VCaP (cell line): Measurements from ENCODE around the gene GNPDA1.
"Not testable (repeated sequence)": the region's sequence is repeated elsewhere in the genome, so short reads cannot be mapped to it uniquely, and the experiment has no call there.

Experiments used
- H3K27ac ChIP-seq: fragments of 450-650 bp; 2 replicates; pipeline ENCODE4 v1.5.1; 2017
- CTCF ChIP-seq: fragments of 450-650 bp; conservative IDR thresholded peaks from 2 replicates; pipeline ENCODE4 v1.5.1; 2017; ENCODE audit warnings: mild to moderate bottlenecking, moderate library complexity

GNPDA1 gene

DNA sequence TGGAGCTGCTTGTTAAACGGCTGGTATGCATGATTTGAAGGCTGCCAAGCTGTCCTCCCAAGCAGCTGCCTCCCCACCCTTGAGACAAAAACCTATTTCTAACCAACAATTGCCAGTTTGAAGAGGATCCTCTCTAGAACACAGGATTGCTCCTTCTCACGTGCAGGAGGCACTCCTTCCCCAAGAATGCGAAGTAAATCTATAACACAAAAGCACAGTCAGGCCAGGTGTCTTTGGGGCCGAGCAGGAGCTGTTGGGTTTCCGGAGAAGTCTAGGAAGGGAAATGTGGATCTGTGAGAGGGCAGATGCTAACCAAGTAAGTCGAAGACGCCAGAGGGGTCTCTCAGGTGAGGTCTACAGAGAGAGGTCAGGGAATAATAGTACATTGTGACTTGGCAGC, 35.4 kb upstream of the GNPDA1 start:
- no peak for TF ChIP-seq CTCF
- no peak overlapping the region for H3K27ac ChIP-seq

GRCh38 chr5:142046191-142046590, 33.4 kb upstream of the GNPDA1 start:
- H3K27ac ChIP-seq: no peak overlapping the region
- no peak for TF ChIP-seq CTCF

DNA sequence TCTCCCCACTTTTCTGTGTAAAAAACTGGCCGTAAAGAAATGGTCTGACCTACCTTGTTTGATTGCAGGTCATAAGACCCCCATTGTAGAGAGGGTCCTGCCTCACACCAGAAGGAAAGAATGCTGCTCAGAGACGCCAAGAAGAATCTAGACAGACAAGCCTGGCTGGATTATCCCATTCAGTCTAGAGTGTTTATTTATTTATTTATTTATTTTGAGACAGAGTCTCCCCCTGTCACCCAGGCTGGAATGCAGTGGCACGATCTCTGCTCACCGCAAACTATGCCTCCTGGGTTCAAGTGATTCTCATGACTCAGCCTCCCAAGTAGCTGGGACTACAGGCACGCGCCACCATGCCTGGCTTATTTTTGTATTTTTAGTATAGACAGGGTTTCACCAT, 28.1 kb upstream of the GNPDA1 start:
- H3K27ac ChIP-seq: not testable (repeated sequence)

DNA sequence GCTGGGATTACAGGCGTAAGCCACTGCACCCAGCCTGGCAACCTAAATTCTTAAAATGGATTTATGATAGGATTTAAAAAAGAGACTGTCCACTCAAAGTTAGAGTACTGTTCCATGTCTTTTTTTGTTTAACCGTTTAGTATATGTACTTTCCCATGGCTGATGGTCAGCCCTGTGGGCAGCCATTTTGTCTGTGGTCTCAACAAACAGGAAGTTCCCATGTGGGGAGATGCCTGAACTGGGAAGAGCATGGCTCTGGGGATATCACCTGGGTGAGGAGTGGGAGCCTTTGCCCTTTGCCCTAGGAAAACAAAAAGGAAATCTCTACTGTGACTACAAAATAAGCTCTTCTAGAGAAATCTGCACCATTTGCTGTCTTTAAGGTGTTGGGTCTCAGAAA, 27.5 kb upstream of the GNPDA1 start:
- TF ChIP-seq CTCF: no peak
- H3K27ac ChIP-seq: no peak overlapping the region

DNA sequence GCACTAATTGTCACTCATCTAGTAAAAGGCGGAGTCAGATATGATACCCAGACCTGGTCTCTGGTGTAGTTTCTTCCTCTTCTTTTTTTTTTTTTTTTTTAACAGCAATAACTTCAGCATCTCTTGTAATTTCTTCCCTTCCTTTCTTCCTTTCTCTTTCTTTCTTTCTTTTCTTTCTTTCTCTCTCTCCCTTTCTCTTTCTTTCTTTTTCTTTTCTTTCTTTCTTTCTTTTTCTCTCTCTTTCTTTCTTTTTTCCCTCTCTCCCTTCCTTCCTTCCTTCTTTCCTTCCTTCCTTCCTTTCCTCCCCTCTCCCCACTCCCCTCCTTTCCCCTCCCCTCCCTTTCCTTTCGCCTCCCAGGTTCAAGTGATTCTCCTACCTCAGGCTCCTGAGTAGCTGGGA, 25.9 kb upstream of the GNPDA1 start:
- TF ChIP-seq CTCF: no peak
- no peak overlapping the region for H3K27ac ChIP-seq

DNA sequence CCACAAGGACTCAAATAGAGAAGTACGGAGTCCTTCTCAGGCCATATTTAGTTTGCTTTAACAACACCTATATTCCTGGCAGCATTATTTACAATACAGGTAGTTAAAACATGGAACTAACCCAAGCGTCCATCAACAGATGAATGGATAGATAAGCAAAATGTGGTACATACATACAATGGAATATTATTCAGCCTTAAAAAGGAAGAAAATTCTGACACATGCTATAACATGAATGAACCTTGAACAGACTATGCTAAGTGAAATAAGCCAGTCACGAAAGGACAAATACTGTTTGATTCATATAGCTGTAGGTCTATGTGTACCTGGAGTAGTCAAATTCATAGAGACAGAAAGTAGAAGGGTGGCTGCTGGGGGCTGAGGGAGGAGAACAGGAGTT, 24.8 kb upstream of the GNPDA1 start:
- H3K27ac ChIP-seq: not testable (repeated sequence)

DNA sequence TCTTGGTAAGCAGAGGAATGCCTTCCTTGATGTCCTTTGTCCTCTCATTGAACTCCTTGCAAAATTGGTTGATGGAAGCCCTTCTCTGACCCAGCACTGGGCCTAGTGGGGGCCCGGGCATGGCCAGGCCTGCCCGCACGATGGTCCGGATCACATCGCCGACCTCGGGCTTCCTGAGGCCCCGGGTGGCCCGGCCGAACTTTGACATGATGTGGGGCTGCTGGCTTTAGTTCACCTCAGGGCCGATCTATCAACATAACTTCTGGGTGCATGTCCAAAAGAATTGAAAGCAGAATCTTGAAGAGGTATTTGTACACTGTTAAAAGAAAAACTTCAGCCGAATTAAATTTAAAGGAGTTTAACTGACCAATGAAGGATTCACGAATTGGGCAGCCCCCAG, 24.1 kb upstream of the GNPDA1 start:
- no peak overlapping the region for H3K27ac ChIP-seq
- TF ChIP-seq CTCF: no peak

DNA sequence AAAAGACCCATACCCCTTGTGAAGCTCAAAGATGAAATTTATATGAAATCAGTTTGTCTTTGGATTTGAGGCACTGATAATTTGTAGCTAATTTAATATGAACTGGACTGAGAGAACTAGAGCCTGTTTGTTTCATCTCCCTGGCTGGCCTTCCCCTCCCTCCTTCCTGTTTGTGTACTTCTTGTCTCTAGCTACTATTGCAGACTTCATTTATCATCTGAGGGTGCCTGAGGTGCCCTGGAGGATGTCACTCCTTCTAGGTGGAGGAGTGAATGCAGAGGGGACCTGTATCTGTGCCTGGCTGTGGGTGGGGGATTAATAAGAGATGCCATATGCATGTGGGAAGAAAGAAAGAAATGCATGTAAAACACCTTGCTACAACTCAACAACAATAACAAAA, 22.2 kb upstream of the GNPDA1 start:
- TF ChIP-seq CTCF: no peak
- H3K27ac ChIP-seq: no peak overlapping the region

GRCh38 chr5:142033632-142034567, 21.1 kb upstream of the GNPDA1 start:
- not testable (repeated sequence) for H3K27ac ChIP-seq
